DMS 273 (cell line): ENCODE data around the gene POLD2.
"Not testable (repeated sequence)": the region's sequence is repeated elsewhere in the genome, so short reads cannot be mapped to it uniquely, and the experiment has no call there.

Source experiments
- DNase-seq: peaks from one replicate; lab custom pipeline; 2025; ENCODE audit not compliant: unreplicated experiment; lab: John Stamatoyannopoulos, UW

Gene POLD2

DNA sequence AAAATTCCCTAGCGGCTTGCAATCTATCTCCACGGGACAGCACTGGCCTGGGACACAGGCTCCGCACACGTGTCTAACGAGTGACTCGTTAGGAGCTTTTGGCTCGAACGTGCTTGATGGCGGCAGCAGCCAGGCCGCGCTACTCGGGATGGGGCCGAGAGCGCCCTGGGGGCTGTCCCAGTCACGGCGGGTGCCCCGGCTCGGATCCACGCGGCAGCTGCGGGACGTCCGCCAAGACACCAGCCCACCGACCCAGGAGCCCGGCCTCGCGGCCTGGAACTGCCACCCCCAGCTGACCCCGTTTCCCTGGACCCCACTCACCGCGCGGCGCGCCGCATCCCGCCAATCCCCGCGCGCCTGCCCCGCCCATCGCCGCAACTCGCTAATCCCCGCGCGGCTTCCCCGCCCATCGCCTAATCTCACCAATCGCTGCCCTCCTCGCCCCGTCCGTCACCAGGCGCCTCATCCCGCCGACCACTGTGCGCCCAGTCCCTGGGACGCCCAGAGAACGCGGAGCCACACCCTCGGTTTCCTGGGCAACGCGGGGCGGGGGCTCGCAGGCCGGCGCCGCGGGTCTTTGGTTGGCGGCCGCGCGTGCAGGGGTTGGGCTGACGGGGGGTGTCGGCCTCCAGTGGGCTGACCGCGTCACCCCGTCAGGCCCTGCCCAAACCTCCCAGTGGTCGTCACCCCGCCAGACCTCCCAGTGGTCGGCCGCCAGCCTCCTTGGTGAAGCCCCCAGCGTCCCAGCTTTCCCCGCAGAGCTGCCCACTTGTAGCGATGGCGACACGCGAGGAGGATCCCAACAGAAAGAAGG is at the start of gene POLD2:
TSS of gene POLD2 (minus strand) at position 359 of the 814 bp plus-strand sequence. CDS start 1,495 bp downstream, outside the sequence.
- DNase-seq, result peak; percentile 100

DNA sequence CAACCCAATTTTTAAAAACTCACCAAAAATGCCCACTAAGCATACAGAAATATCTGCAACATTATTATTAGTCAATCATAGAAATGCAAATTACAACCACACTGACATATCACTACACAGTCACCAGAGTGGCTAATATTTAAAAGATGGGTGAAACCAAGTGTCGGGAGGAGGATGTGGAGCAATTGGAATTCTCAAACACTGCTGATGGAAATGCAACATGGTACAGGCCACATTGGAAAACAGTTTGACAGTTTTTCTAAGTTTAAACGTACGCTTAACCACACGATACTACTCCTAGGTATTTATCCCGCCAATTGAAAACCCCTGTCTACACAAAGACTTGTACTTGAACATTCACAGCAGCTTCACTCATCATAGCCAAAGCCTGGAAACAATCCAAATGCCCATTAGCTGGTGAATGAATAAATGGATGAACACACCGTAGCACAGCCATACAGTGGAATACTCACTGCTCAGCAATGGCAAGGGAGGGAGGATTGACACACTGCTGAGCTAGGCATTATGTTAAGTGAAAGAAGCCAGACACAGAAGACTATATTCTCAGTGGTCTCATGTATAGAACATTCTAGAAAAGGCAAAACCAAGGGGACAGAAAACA is 49.6 kb upstream of the POLD2 start:
- DNase-seq, result peak; percentile 62

- DNase-seq, result no peak
Measured at GRCh38 chr7:44172352-44172751, 49.0 kb upstream of the POLD2 start.

DNA sequence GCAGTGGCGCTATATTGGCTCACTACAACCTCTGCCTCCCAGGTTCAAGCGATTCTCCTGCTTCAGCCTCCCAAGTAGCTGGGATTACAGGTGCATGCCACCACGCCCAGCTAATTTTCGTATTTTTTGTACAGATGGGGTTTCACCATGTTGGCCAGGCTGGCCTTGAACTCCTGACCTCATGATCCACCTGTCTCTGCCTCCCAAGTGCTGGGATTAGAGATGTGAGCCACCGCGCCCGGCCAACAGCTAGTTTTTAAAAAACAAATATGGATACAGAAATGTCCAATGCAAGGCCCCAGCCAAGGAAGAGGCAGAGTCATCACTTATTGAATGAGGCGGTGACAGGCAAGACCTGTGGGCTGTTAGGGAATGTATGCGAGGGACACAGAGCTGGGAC is 48.6 kb upstream of the POLD2 start:
- DNase-seq, result not testable (repeated sequence)

DNA sequence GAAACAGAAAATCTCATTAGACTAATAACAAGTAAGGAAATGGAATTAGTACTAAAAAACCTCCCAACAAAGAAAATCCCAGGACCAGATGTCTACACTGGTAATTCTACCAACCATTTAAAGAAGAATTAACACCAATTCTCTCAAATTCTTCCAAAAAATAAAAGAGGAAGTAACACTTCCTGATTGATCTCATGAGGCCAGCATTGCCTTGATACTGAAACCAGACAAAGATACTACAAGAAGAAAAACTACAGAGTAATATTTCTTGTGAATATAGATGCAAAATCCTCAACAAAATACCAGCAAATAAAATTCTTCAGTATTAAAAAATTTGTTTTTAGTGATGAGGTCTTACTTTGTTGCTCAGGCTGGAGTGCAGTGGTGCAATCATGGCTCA is 44.6 kb upstream of the POLD2 start:
- no peak for DNase-seq

DNA sequence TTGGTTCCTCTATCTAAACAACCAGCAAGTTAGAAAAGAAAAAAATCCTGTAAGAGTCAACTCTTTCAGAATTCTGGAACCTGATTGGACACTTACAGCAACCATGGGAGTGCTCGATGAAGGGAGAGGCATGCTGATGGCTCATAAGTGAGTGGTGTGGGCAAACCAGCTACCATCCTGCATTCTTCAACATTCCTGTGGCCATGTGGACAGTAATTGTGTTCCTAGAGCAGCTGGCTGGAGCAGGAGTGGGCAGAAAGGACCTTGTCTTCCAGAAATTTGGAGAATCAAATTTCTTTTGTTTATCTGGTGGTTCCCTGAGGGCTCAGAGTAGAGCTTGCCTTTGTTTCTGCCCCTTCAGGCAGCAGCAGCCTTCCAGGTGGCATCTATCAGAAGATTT is 40.2 kb upstream of the POLD2 start:
- DNase-seq, result no peak

DNA sequence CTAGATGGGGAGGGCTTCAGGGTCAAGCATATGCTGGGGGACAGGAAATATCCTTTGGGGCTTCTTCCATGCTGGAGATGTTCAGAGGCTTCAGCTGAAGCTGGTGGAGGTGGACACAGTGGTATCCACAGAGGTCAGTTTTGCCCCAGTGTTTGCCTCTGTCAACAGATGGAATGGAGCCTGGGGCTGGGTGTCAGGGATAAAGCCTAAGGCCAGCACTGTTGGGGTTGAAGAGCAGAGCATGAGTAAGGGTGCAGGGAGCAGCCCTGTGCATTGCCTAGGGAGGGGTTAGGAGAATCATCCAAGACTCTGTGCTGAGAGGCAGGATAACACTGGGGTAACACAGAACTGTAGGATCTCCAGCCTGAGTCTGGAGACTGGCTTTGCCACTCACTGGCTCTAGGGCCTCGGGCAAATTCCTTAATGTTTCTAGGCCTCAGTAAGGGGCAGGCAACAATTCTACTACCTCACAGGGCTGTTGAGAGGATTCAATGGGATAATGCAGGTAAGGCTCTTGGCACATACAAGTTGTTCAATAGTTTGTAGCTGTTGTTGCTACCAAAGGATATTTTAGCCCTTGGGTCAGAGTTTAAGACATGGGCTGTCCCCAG is 39.5 kb upstream of the POLD2 start:
- no peak for DNase-seq

DNA sequence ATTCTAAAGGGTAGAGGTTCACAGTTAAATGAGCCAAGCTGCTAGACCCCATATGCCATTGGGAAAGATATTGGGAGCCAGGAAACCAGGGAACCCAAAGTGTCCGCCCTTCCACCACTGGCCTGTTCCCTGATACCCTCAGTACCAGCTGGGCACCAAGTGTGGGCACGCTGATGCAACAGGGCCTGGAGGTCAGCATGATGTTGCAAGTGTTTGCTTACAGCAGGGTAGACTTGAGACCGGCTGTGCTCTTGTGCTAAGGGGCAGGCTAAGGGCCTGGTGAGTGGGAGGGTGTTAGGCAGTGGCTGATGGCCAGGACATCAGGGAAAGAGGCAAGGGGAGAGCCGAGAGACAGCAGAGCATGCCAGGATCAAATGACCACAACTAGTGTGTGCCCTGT is 38.8 kb upstream of the POLD2 start:
- DNase-seq, result no peak

- DNase-seq, result no peak
Measured at GRCh38 chr7:44161371-44161770, 38.0 kb upstream of the POLD2 start.

- DNase-seq, result no peak
Measured at GRCh38 chr7:44159824-44160630, 36.7 kb upstream of the POLD2 start.

- DNase-seq, result peak; percentile 64
Measured at GRCh38 chr7:44158873-44159631, 35.7 kb upstream of the POLD2 start.

DNA sequence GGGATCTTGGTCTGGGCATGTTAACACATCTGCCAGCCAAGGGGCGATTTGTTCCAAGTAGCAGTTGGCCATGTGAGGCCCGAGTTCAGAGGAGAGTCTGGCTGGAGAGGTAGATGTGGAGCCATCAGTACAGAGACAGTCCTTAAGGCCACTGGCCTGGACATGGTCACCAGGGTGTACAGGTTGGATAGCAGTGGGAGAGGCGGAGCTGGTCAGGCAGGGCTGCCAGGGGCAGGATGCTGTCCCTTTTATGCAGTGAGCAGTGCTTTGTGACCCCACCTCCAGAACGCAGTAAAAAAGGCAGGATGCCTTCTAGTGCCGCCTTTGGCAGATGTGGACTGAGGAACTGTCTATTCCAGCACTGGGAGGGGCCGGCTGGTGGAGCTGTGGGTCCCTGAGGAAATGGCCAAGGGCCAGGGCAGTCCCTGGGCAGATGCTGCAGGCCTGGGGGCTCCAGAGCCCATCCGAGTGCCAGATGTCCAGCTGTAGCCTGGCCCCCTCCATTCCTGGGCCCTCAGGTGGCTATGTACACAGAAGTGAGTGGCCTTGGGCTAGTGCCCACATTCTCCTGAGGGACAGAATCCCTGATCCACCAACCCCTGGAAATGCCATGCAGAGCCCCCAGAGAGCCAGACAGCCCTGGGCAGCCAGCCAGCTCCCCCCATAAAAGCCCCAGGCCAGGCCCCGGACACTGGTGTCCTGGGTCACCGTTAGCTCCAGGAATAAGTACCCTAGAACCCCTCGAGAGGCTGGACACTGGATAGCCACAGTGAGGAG is 34.9 kb upstream of the POLD2 start:
- DNase-seq, result peak; percentile 89

DNA sequence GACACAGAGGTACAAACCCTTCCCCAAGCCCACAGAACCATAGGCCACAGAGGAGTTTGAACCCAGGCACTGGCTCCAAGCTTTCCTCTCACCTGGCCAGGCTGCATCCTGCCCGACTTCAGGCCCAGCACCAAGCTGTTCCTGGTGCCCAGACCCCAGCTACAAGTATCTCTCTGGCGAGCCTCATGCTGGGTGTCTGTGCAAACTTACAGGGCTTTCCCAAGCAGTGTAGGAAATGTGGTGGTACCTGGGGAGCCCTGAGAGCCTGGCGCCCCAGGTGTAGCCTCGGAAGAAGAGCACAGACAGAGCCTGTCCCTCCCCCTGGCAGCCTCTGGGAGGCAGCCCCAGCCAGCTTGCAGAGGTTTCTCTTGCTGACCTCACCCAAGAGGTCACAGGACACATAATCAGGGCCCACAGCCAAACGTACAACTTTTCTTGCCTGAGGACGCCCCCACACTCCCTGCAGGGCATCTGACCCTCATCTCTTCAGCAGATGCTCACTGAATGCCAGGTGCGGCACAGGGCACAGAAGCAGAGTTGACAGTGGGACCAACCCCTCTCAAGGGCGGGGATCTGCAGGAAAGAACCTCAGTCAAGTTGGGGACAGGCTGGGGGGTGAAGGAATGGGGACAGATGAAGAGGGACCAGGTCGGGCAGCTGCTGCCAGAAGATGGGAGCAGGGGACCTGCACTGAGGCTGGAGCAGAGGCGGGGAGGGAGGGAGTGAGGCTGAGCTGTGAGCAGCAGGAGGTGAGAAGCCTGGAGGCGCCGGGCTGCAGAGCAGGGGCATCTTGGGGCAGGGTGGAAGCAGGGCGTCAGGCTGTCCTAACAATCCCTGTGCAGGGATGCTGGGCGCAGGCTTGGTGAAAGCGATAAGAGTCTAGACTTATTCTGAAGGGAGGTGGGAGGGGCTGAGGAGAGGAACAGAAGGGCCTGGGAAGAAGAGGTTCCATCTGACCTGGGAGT is 34.0 kb upstream of the POLD2 start:
- DNase-seq, result peak; percentile 97

DNA sequence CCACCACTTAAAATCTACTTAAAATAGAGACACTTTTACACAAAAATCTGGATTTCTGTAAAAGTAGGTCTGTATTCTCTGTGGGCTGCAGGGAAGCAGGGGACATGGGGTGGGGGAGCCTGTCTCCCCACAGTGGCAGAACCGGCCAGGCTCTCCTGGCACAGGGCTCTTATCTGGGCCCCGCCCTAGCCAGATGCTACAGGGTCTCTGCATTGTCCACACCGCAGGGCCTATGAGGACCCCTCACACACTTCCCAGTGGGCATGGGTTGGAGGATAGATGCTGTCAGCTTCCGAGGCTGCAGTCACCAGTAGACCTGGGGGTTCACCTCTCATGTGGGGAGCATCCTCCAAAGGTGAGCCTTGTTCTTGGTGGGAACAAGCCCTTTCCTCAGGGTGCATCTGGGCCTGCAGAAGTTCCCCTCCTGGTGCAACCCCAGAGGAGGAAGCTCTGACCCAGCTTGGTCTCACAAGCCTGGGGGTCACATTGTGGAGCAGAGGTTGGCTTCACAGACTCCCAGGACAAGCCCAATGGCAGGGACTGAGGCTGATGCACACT is 33.2 kb upstream of the POLD2 start:
- no peak for DNase-seq

DNA sequence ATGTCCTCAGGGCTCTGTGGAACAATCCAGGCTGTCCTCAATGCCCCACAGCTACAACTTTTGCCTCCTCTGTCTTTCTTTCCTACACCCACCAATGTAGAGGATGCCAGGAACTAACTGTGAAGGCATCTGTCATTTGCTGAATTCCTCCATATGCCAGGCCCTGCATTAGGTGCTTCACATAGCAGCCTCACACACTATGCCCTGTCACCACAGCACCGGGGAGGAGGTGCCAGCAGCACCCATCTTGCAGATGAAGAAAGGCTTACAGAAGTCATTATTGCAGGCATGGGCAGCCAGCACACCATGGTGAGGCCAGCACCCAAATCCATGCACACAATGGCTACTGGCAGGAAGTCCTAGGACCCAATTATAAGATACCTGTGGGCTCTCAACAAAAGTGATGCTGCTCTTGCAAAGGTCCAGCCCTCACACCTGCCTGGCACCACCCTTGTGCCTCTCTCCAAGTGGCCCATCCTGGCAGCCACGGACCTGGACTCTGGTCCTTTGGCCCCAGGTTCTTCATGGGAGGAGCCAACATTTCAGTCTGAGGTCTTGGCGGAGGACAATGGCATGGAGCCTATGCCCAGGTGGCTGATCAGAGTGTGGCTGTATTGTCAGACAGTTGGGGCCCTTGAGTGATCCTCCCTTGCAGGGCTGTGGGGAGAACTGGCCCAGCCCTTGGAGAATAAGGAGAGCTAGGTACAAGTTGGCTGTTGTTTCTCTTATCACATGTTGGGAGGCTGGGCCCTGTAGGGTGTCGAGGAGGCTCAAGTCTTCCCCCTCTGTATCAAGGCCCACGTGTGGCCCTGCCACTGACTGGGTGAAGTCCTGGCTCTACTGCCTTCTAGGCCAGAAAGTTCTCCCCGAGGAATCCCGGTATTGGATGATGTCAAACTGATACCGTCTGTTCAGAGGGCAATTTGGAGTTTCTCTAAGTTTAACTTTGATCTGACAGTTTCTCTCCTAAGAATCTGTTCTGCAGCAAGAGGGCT is 32.1 kb upstream of the POLD2 start:
- peak; percentile 86 for DNase-seq

GRCh38 chr7:44154703-44155102 is 31.4 kb upstream of the POLD2 start:
- peak; percentile 44 for DNase-seq

DNA sequence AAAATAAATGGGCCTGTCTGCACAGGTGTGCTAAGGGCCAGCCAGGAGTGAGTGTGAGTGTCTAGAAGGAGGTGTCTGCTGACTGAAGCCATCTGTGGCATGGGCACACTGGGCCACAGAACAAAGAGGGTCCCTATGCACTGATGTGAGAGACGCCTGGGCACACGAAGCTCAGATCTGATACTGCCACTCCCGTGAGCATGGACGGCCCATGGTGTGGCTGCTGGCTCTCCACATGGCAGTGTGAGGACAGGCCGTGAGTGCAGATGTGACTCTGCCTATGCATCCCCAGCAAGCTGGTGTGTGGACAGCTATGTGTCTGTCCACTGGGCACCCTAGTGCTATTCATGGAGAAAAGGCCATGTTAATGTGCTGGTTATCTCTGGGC is 30.6 kb upstream of the POLD2 start:
- no peak for DNase-seq
